HG03469 (cell line): ENCODE results near the gene ZNF496.
"Not testable (repeated sequence)": the region's sequence is repeated elsewhere in the genome, so short reads cannot be mapped to it uniquely, and the experiment has no call there.

Experiments
- ATAC-seq: cut with Tn5 transposase; IDR thresholded peaks from one replicate; pipeline ENCODE4 v1.9.1; 2021; ENCODE audit warnings: mild to moderate bottlenecking, moderate library complexity, moderate number of reproducible peaks; ENCODE audit not compliant: unreplicated experiment

Gene ZNF496

GRCh38 chr1:247295746-247296145, 35.9 kb downstream of the ZNF496 start:
- ATAC-seq, result no peak

GRCh38 chr1:247295274-247295684, 36.4 kb downstream of the ZNF496 start:
- ATAC-seq, result no peak

- ATAC-seq, result no peak
Observed at GRCh38 chr1:247294282-247294681, 37.4 kb downstream of the ZNF496 start.

- no peak for ATAC-seq
Observed at GRCh38 chr1:247293047-247293446, 38.6 kb downstream of the ZNF496 start.

GRCh38 chr1:247291833-247292561, 39.7 kb downstream of the ZNF496 start:
- ATAC-seq, result no peak

GRCh38 chr1:247291161-247291560, 40.5 kb downstream of the ZNF496 start:
- ATAC-seq, result no peak

- no peak for ATAC-seq
Observed at GRCh38 chr1:247290576-247290975, 41.1 kb downstream of the ZNF496 start.

- not testable (repeated sequence) for ATAC-seq
Observed at GRCh38 chr1:247289274-247289892, 42.3 kb downstream of the ZNF496 start.

GRCh38 chr1:247288341-247288740, 43.3 kb downstream of the ZNF496 start:
- no peak for ATAC-seq

- no peak for ATAC-seq
Observed at GRCh38 chr1:247287460-247287859, 44.2 kb downstream of the ZNF496 start.

- ATAC-seq, result no peak
Observed at GRCh38 chr1:247286134-247286670, 45.5 kb downstream of the ZNF496 start.

GRCh38 chr1:247281001-247281574, 50.6 kb downstream of the ZNF496 start:
- ATAC-seq, result no peak

GRCh38 chr1:247277191-247277590, 54.5 kb downstream of the ZNF496 start:
- ATAC-seq, result no peak

- ATAC-seq, result no peak
Observed at GRCh38 chr1:247274605-247275256, 56.9 kb downstream of the ZNF496 start.

GRCh38 chr1:247273013-247273412, 58.7 kb downstream of the ZNF496 start:
- no peak for ATAC-seq

GRCh38 chr1:247270003-247270402, 61.7 kb downstream of the ZNF496 start:
- ATAC-seq, result no peak

GRCh38 chr1:247269133-247269532, 62.5 kb downstream of the ZNF496 start:
- no peak for ATAC-seq

GRCh38 chr1:247268390-247269045, 63.1 kb downstream of the ZNF496 start:
- no peak for ATAC-seq

GRCh38 chr1:247266053-247266452, 65.6 kb downstream of the ZNF496 start:
- no peak for ATAC-seq

- ATAC-seq, result not testable (repeated sequence)
Observed at GRCh38 chr1:247255772-247256171, 75.9 kb downstream of the ZNF496 start, which contains the start of gene VN1R5. TSS of gene VN1R5 (plus strand) at chr1:247256072.

- ATAC-seq, result no peak
Observed at GRCh38 chr1:247247568-247247967, 84.1 kb downstream of the ZNF496 start.
